Mammary epithelial cell (primary cell): ENCODE results near the gene AFAP1L2.

Experiments
- CTCF ChIP-seq, 2 donors: IDR thresholded peaks in 1 of 2; conservative IDR thresholded peaks in 1 of 2; 2 replicates each; pipeline ENCODE4 v1.5.1; 2011 to 2012; ENCODE audit warnings: inconsistent platforms in 2 of 2, low read length in 2 of 2, mild to moderate bottlenecking in 2 of 2, control low read depth in 1 of 2, low read depth in 1 of 2; ENCODE audit not compliant: insufficient read depth in 1 of 2; ENCODE audit errors: extremely low read depth in 1 of 2
- EZH2 ChIP-seq: IDR thresholded peaks from 2 replicates; pipeline ENCODE4 v1.6.1; 2012; ENCODE audit warnings: low read length, inconsistent platforms, borderline replicate concordance

GRCh38 chr10:114256822-114257221 is 147.5 kb downstream of the AFAP1L2 start:
- no peak for TF ChIP-seq CTCF (conservative IDR thresholded peaks at IDR 0.05 in 1 of 2, IDR thresholded peaks at IDR 0.05 in 1 of 2; ENCODE audit: extremely low read depth in 1 of 2, insufficient read depth in 1 of 2, low read depth in 1 of 2, low read length in 2 of 2)
- no peak for TF ChIP-seq EZH2
